Measurements from ENCODE around the gene EHBP1. TPM values are rescaled to one million over a fixed set of nuclear protein-coding genes. Genes with fewer than 3 reads are reported as not detected.
"Not testable (repeated sequence)": the region's sequence is repeated elsewhere in the genome, so short reads cannot be mapped to it uniquely, and the experiment has no call there.

The EHBP1 gene
- total and polyA plus RNA-seq, 2 experiments from 2014 or later, result 11.7 to 30.8 TPM

- no peaks in the 10 kb centered on the region for H3K27me3 ChIP-seq
- H3K27ac ChIP-seq, result no peak overlapping the region
- DNase-seq (ENCODE audit: low read depth in 1 of 2, low spot score in 1 of 2), result no peak
- peaks cover 9% of the 10 kb centered on the region for H3K4me1 ChIP-seq (ENCODE audit: low read depth)
- TF ChIP-seq CTCF (IDR thresholded peaks at IDR 0.05; ENCODE audit: low read depth, low read length), result no peak
- peaks cover 4% of the 10 kb centered on the region for H3K36me3 ChIP-seq
- H3K9me3 ChIP-seq (ENCODE audit: low read depth), result no peaks in the 10 kb centered on the region
- H3K4me3 ChIP-seq, result no peak overlapping the region
Observed at GRCh38 chr2:62711832-62712494, 6.5 kb downstream of the EHBP1 start.

- H3K36me3 ChIP-seq, H3K27me3 ChIP-seq: not testable (repeated sequence)
Observed at GRCh38 chr2:62713196-62713595, 7.7 kb downstream of the EHBP1 start.

GRCh38 chr2:62713837-62714236 lies 8.3 kb downstream of the EHBP1 start:
- Histone ChIP-seq H3K9me3 (ENCODE audit: low read depth) (no peaks in the 10 kb centered on the region), H3K4me3 (no peak overlapping the region), H3K4me1 (ENCODE audit: low read depth) (peaks cover 4% of the 10 kb centered on the region), H3K27ac (no peak overlapping the region), H3K36me3 (no peaks in the 10 kb centered on the region), H3K27me3 (no peaks in the 10 kb centered on the region)
- peak in 1 of 2 donors; percentile 12 for DNase-seq (ENCODE audit: low read depth in 1 of 2, low spot score in 1 of 2)
- TF ChIP-seq CTCF (IDR thresholded peaks at IDR 0.05; ENCODE audit: low read depth, low read length), result no peak

More at GRCh38 chr2:62713196-62713595, 7.7 kb downstream of the EHBP1 start:
- H3K27ac ChIP-seq; H3K9me3 ChIP-seq (ENCODE audit: low read depth); DNase-seq (ENCODE audit: low read depth in 1 of 2, low spot score in 1 of 2); H3K4me1 ChIP-seq (ENCODE audit: low read depth); H3K4me3 ChIP-seq: not testable (repeated sequence)

- H3K4me3 ChIP-seq, result no peak overlapping the region
- H3K9me3 ChIP-seq (ENCODE audit: low read depth), result no peaks in the 10 kb centered on the region
Observed at GRCh38 chr2:62716768-62717167, 11.3 kb downstream of the EHBP1 start.

GRCh38 chr2:62717503-62718081 lies 12.1 kb downstream of the EHBP1 start:
- Histone ChIP-seq H3K27me3 (no peaks in the 10 kb centered on the region), H3K4me1 (ENCODE audit: low read depth) (peaks cover 7% of the 10 kb centered on the region), H3K27ac (no peak overlapping the region), H3K36me3 (no peaks in the 10 kb centered on the region), H3K4me3 (no peak overlapping the region), H3K9me3 (ENCODE audit: low read depth) (no peaks in the 10 kb centered on the region)
- DNase-seq (ENCODE audit: low read depth in 1 of 2, low spot score in 1 of 2), result no peak
- no peak for TF ChIP-seq CTCF (IDR thresholded peaks at IDR 0.05; ENCODE audit: low read depth, low read length)

More at GRCh38 chr2:62716768-62717167, 11.3 kb downstream of the EHBP1 start:
- peaks cover 7% of the 10 kb centered on the region for H3K4me1 ChIP-seq (ENCODE audit: low read depth)
- no peaks in the 10 kb centered on the region for H3K27me3 ChIP-seq
- H3K27ac ChIP-seq, result no peak overlapping the region
- TF ChIP-seq CTCF (IDR thresholded peaks at IDR 0.05; ENCODE audit: low read depth, low read length), result no peak
- DNase-seq (ENCODE audit: low read depth in 1 of 2, low spot score in 1 of 2), result no peak
- no peaks in the 10 kb centered on the region for H3K36me3 ChIP-seq

GRCh38 chr2:62718225-62718822 lies 12.8 kb downstream of the EHBP1 start:
- no peaks in the 10 kb centered on the region for H3K9me3 ChIP-seq (ENCODE audit: low read depth)
- TF ChIP-seq CTCF (IDR thresholded peaks at IDR 0.05; ENCODE audit: low read depth, low read length), result no peak
- H3K4me3 ChIP-seq, result no peak overlapping the region
- no peak for DNase-seq (ENCODE audit: low read depth in 1 of 2, low spot score in 1 of 2)
- H3K4me1 ChIP-seq (ENCODE audit: low read depth), result peaks cover 7% of the 10 kb centered on the region
- no peak overlapping the region for H3K27ac ChIP-seq
- H3K36me3 ChIP-seq, result no peaks in the 10 kb centered on the region
- H3K27me3 ChIP-seq, result no peaks in the 10 kb centered on the region
